ENCODE data around the gene ZNF358. TPM values are rescaled to one million over a fixed set of nuclear protein-coding genes. Genes with fewer than 3 reads are reported as not detected.

ZNF358 gene
- total RNA-seq, 4 donors from 2014 or later = 50.2 to 72.7 (median 69.1) TPM

DNA sequence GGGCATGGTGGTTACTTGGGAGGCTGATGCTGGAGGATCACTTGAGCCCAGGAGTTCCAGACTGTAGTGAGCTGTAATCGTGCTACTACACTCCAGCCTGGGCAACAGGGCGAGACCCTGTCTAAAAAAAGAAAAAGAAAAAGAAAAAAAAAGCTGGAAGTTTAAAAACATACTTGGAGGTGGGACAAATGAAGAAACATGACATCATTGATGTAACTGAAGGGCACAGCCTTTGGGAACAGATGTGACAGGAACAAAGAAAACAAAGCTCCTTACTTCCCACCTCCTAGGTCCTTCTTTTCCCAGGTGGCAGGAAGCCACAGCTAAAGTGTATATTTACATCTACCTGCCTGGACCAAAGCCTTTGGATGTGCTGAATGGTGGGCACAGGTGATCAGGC is 29.0 kb upstream of the ZNF358 start:
- Histone ChIP-seq H3K4me3 (no peak overlapping the region), H3K27me3 (no peaks in the 10 kb centered on the region), H3K9me3 (no peaks in the 10 kb centered on the region), H3K27ac (no peak overlapping the region), H3K4me1 (peaks cover 0 to 34% (median 21%) of the 10 kb centered on the region in 4 donors), H3K36me3 (no peaks in the 10 kb centered on the region)
- 78 to 100% methylated on average over 1 to 2 of the region's 2 CpGs for WGBS, 2 donors (ENCODE audit: low coverage in 1 of 2)
- TF ChIP-seq, protein P1, sequence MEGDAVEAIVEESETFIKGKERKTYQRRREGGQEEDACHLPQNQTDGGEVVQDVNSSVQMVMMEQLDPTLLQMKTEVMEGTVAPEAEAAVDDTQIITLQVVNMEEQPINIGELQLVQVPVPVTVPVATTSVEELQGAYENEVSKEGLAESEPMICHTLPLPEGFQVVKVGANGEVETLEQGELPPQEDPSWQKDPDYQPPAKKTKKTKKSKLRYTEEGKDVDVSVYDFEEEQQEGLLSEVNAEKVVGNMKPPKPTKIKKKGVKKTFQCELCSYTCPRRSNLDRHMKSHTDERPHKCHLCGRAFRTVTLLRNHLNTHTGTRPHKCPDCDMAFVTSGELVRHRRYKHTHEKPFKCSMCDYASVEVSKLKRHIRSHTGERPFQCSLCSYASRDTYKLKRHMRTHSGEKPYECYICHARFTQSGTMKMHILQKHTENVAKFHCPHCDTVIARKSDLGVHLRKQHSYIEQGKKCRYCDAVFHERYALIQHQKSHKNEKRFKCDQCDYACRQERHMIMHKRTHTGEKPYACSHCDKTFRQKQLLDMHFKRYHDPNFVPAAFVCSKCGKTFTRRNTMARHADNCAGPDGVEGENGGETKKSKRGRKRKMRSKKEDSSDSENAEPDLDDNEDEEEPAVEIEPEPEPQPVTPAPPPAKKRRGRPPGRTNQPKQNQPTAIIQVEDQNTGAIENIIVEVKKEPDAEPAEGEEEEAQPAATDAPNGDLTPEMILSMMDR (IDR thresholded peaks at IDR 0.05) = no peak
- no peak for TF ChIP-seq EP300 (IDR thresholded peaks at IDR 0.05; ENCODE audit: low read depth)
- no peak for TF ChIP-seq POLR2A (IDR thresholded peaks at IDR 0.05)
- no peak for TF ChIP-seq POLR2AphosphoS5 (IDR thresholded peaks at IDR 0.05)
- no peak for DNase-seq
- intact Hi-C loops (cut with DNase I; ENCODE audit: low total_unique reads) (no loop called here), in situ Hi-C loops (cut with MboI; ENCODE audit: low pct_ligation_motif_present in 1 of 4, low pct_unique_long_range_greater_than_20kb in 1 of 4, low sequenced_read_pairs in 3 of 4) (no loop called here)

DNA sequence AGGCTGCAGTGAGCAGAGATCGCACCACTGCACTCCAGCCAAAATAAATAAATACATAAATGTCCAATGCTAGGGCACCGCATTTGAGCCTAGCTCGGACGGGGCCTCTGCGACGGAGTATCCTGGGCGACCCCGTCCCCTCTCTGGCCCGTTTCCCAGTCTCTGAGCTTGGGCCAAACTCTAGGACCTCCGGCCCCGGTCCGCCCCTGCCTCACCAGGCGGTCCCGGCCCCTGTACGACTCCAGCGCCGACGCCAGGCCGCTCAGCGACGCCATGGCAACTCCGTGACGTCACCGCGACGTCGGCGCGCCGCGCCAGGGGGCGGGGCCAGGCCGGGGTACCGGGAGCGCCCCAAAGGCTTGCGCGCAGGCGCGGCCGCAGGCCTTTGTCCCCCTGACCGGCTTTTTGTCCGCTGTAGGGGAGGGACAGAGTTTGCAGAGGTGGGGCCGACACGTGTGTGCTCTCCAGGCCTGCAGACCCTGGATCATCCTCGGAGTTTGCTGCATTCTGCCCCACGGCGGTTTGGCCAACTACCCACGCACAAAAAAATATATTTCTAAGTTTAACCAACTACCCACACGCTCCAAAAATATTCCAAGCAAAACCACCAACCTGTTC is 27.1 kb upstream of the ZNF358 start, which contains the start of gene PEX11G:
PEX11G (minus strand) TSS at position 300 of the 618 bp plus-strand sequence; CDS start at position 275, 25 bp downstream.
- intact Hi-C loops (cut with DNase I; ENCODE audit: low total_unique reads) (loop anchor here (1.0 kb wide), 1 partner anchor 46 kb away; the partner anchor contains the start of gene PNPLA6), in situ Hi-C loops (cut with MboI; ENCODE audit: low pct_ligation_motif_present in 1 of 4, low pct_unique_long_range_greater_than_20kb in 1 of 4, low sequenced_read_pairs in 3 of 4) (no loop called here)
- Histone ChIP-seq H3K36me3 (no peaks in the 10 kb centered on the region), H3K4me1 (peaks cover 0 to 22% (median 10%) of the 10 kb centered on the region in 4 donors), H3K4me3 (peak within 1 kb of the TSS; percentile 42 to 66 (median 63)), H3K27me3 (no peaks in the 10 kb centered on the region), H3K9me3 (no peaks in the 10 kb centered on the region), H3K27ac (peak within 1 kb of the TSS; percentile 87 to 90 (median 88))
- DNase-seq = peak; percentile 96
- peak; percentile 68 for TF ChIP-seq POLR2A (IDR thresholded peaks at IDR 0.05)
- TF ChIP-seq EP300 (IDR thresholded peaks at IDR 0.05; ENCODE audit: low read depth) = no peak
- TF ChIP-seq POLR2AphosphoS5 (IDR thresholded peaks at IDR 0.05) = peak; percentile 62 to 87 (median 87)
- TF ChIP-seq, protein P1 (IDR thresholded peaks at IDR 0.05) = no peak
- WGBS, 2 donors (ENCODE audit: low coverage in 1 of 2) = 0 to 1% methylated on average over 6 to 42 of the region's 49 CpGs

DNA sequence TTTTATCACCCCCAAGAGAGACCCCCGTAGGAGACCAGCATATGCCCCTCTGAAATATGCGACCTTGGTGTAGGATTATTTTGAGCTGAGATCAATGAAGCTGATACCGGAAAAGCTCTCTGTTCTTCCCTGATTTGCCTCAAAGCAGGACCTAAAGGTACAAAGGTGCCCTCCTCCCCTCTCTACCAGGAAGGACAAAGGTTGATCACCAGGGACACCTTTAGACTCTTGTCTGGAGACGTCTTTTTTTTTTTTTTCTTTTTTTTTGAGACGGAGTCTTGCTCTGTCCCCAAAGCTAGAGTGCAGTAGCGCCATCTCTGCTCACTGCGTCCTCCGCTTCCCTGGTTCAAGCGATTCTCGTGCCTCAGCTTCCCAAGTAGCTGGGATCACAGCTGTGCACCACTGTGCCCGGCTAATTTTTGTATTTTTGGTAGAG is 26.3 kb upstream of the ZNF358 start:
- H3K9me3 ChIP-seq = no peaks in the 10 kb centered on the region
- in situ Hi-C loops (cut with MboI; ENCODE audit: low pct_ligation_motif_present in 1 of 4, low pct_unique_long_range_greater_than_20kb in 1 of 4, low sequenced_read_pairs in 3 of 4) = no loop called here
- TF ChIP-seq POLR2A (IDR thresholded peaks at IDR 0.05) (no peak), EP300 (IDR thresholded peaks at IDR 0.05; ENCODE audit: low read depth) (no peak), POLR2AphosphoS5 (IDR thresholded peaks at IDR 0.05) (peak in 2 of 3 donors; percentile 18 to 40)
- TF ChIP-seq, protein P1 (IDR thresholded peaks at IDR 0.05) = peak in 1 of 5 experiments; percentile 18
- WGBS, 2 donors (ENCODE audit: low coverage in 1 of 2) = 51 to 54% methylated on average over 3 to 11 of the region's 11 CpGs
- H3K27ac ChIP-seq = peak overlapping the region; percentile 87 to 90 (median 88)
- intact Hi-C loops (cut with DNase I; ENCODE audit: low total_unique reads) = no loop called here
- H3K27me3 ChIP-seq = no peaks in the 10 kb centered on the region
- peak; percentile 61 for DNase-seq
- no peaks in the 10 kb centered on the region for H3K36me3 ChIP-seq
- peak overlapping the region in 1 of 4 donors; percentile 64 for H3K4me3 ChIP-seq
- peaks cover 0 to 22% (median 10%) of the 10 kb centered on the region in 4 donors for H3K4me1 ChIP-seq

DNA sequence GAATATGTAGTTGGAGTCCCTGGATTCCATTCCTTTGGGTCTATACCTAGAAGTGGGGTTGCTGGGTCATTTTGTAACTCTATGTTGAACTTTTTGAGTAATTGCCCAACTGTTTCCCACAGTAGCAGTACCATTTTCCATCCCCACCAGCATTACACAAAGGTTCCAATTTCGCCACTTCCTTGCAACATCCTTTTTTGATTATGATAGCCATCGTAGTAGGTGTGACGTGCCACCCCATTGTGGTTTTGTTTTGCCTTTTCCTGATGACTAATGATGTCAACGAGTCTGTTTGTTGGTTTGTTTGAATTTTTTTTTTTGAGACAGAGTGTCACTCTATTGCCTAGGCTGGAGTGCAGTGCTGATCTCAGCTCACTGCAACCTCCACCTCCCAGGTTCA is 23.8 kb upstream of the ZNF358 start:
- intact Hi-C loops (cut with DNase I; ENCODE audit: low total_unique reads) (no loop called here), in situ Hi-C loops (cut with MboI; ENCODE audit: low pct_ligation_motif_present in 1 of 4, low pct_unique_long_range_greater_than_20kb in 1 of 4, low sequenced_read_pairs in 3 of 4) (no loop called here)
- no peaks in the 10 kb centered on the region for H3K9me3 ChIP-seq
- no peak overlapping the region for H3K27ac ChIP-seq
- H3K36me3 ChIP-seq = no peaks in the 10 kb centered on the region
- peaks cover 0 to 23% (median 10%) of the 10 kb centered on the region in 4 donors for H3K4me1 ChIP-seq
- 48 to 72% methylated on average over 3 to 4 of the region's 4 CpGs for WGBS, 2 donors (ENCODE audit: low coverage in 1 of 2)
- no peak overlapping the region for H3K4me3 ChIP-seq
- H3K27me3 ChIP-seq = no peaks in the 10 kb centered on the region
- TF ChIP-seq POLR2AphosphoS5 (IDR thresholded peaks at IDR 0.05) (no peak), EP300 (IDR thresholded peaks at IDR 0.05; ENCODE audit: low read depth) (no peak), POLR2A (IDR thresholded peaks at IDR 0.05) (no peak)
- TF ChIP-seq, protein P1 (IDR thresholded peaks at IDR 0.05) = no peak
- no peak for DNase-seq

All from transverse colon (tissue), 4 donors.